H9 (cell line): ENCODE measurements around the gene MFAP3. TPM values are rescaled to one million over a fixed set of nuclear protein-coding genes. Genes with fewer than 3 reads are reported as not detected.

Experiments used
- DNase-seq: peaks from one replicate; pipeline ENCODE4 v3.0.0-alpha.2; 2017
- H2AFZ ChIP-seq: one replicate; pipeline ENCODE4 v1.6.1; 2013; ENCODE audit warnings: mild to moderate bottlenecking, low read length, control low read depth, moderate library complexity
- H2AK5ac ChIP-seq: 2 replicates; pipeline ENCODE4 v1.6.1; 2013; ENCODE audit warnings: low read length, control low read depth, mixed read lengths; ENCODE audit not compliant: insufficient read length
- H2BK120ac ChIP-seq: one replicate; pipeline ENCODE4 v1.6.1; 2013; ENCODE audit warnings: low read depth, mild to moderate bottlenecking, low read length, control low read depth, inconsistent platforms; ENCODE audit not compliant: poor library complexity, severe bottlenecking
- H2BK12ac ChIP-seq: 2 replicates; pipeline ENCODE4 v1.6.1; 2013; ENCODE audit warnings: low read length, control low read depth, mixed read lengths, low read depth; ENCODE audit not compliant: insufficient read length
- H2BK15ac ChIP-seq: 2 replicates; pipeline ENCODE4 v1.6.1; 2013; ENCODE audit warnings: low read depth, low read length, control low read depth
- H2BK20ac ChIP-seq: one replicate; pipeline ENCODE4 v1.6.1; 2013; ENCODE audit warnings: low read depth, mild to moderate bottlenecking, low read length, control low read depth, inconsistent platforms; ENCODE audit not compliant: poor library complexity, severe bottlenecking
- H2BK5ac ChIP-seq: 2 replicates; pipeline ENCODE4 v1.6.1; 2013; ENCODE audit warnings: low read length, control low read depth, mixed read lengths; ENCODE audit not compliant: insufficient read length
- H3K14ac ChIP-seq: 2 replicates; pipeline ENCODE4 v1.6.1; 2013; ENCODE audit warnings: low read length, control low read depth; ENCODE audit not compliant: insufficient read depth
- H3K18ac ChIP-seq: 2 replicates; pipeline ENCODE4 v1.6.1; 2013; ENCODE audit warnings: low read depth, mild to moderate bottlenecking, mixed read lengths, low read length, control low read depth; ENCODE audit not compliant: insufficient read length
- H3K23ac ChIP-seq: 2 replicates; pipeline ENCODE4 v1.6.1; 2013; ENCODE audit warnings: low read length, control low read depth, mixed read lengths, low read depth; ENCODE audit not compliant: insufficient read length
- H3K23me2 ChIP-seq: 2 replicates; pipeline ENCODE4 v1.6.1; 2013; ENCODE audit warnings: low read depth, mild to moderate bottlenecking, mixed read lengths, low read length, control low read depth; ENCODE audit not compliant: insufficient read length, poor library complexity, severe bottlenecking
- H3K27ac ChIP-seq: 2 replicates; pipeline ENCODE4 v1.5.1; 2013; ENCODE audit warnings: low read length, control low read depth, mixed read lengths, low read depth; ENCODE audit not compliant: insufficient read length
- H3K27me3 ChIP-seq: 2 replicates; pipeline ENCODE4 v1.6.1; 2013; ENCODE audit warnings: low read length, control low read depth, inconsistent platforms; ENCODE audit not compliant: insufficient read depth
- H3K4ac ChIP-seq: 2 replicates; pipeline ENCODE4 v1.6.1; 2013; ENCODE audit warnings: low read depth, mild to moderate bottlenecking, control low read depth, inconsistent platforms, low read length, moderate library complexity
- H3K4me1 ChIP-seq: 2 replicates; pipeline ENCODE4 v1.6.1; 2013; ENCODE audit warnings: low read length, control low read depth, inconsistent platforms; ENCODE audit not compliant: insufficient read depth
- H3K4me2 ChIP-seq: 2 replicates; pipeline ENCODE4 v1.6.1; 2013; ENCODE audit warnings: low read length, control low read depth, mixed read lengths; ENCODE audit not compliant: insufficient read length, insufficient read depth
- H3K56ac ChIP-seq: 2 replicates; pipeline ENCODE4 v1.6.1; 2013; ENCODE audit warnings: low read depth, mild to moderate bottlenecking, mixed read lengths, low read length, control low read depth; ENCODE audit not compliant: insufficient read length
- H3K79me1 ChIP-seq: 2 replicates; pipeline ENCODE4 v1.6.1; 2013; ENCODE audit warnings: low read depth, mild to moderate bottlenecking, moderate library complexity, low read length, control low read depth, inconsistent platforms; ENCODE audit not compliant: insufficient read depth, poor library complexity, severe bottlenecking
- H3K79me2 ChIP-seq: 2 replicates; pipeline ENCODE4 v1.6.1; 2013; ENCODE audit warnings: low read length, control low read depth, inconsistent platforms; ENCODE audit not compliant: insufficient read depth
- H3K9ac ChIP-seq: 2 replicates; pipeline ENCODE4 v1.6.1; 2013; ENCODE audit warnings: low read length, control low read depth, mixed read lengths; ENCODE audit not compliant: insufficient read length; ENCODE audit errors: extremely low read depth
- H3K9me3 ChIP-seq: one replicate; pipeline ENCODE4 v1.6.1; 2013; ENCODE audit warnings: low read depth, low read length, inconsistent platforms; ENCODE audit not compliant: control insufficient read depth
- H3T11ph ChIP-seq: one replicate; pipeline ENCODE4 v1.6.1; 2013; ENCODE audit warnings: mild to moderate bottlenecking, low read length, control low read depth, inconsistent platforms
- H4K20me1 ChIP-seq: one replicate; pipeline ENCODE4 v1.6.1; 2013; ENCODE audit not compliant: control insufficient read depth, insufficient read length, insufficient read depth
- H4K5ac ChIP-seq: 2 replicates; pipeline ENCODE4 v1.6.1; 2013; ENCODE audit warnings: low read depth, mild to moderate bottlenecking, mixed read lengths, low read length, control low read depth; ENCODE audit not compliant: insufficient read length
- H4K8ac ChIP-seq: replicated peaks from 2 replicates; pipeline ENCODE4 v1.6.1; 2013; ENCODE audit warnings: low read length, control low read depth, mixed read lengths, low read depth; ENCODE audit not compliant: insufficient read length
- H4K91ac ChIP-seq: 2 replicates; pipeline ENCODE4 v1.6.1; 2013; ENCODE audit warnings: low read depth, mild to moderate bottlenecking, moderate library complexity, mixed read lengths, low read length, control low read depth; ENCODE audit not compliant: insufficient read length
- H3K27ac Mint-ChIP-seq, 3 experiments: 2 replicates in 2 of 3; 3 replicates in 1 of 3; pipeline ENCODE4 v1.8.0; 2020 to 2021; ENCODE audit warnings: mixed read lengths in 3 of 3, mild to moderate bottlenecking in 1 of 3, moderate library complexity in 1 of 3
- H3K27me3 Mint-ChIP-seq: 2 replicates; pipeline ENCODE4 v1.8.0; 2021; ENCODE audit warnings: low read depth, mild to moderate bottlenecking, moderate library complexity, mixed read lengths
- H3K36me3 Mint-ChIP-seq, 3 experiments: 2 replicates in 2 of 3; 3 replicates in 1 of 3; pipeline ENCODE4 v1.8.0; 2020 to 2021; ENCODE audit warnings: low read depth in 3 of 3, mixed read lengths in 3 of 3; ENCODE audit not compliant: insufficient read depth in 1 of 3
- H3K4me1 Mint-ChIP-seq, 2 experiments: 2 replicates each; pipeline ENCODE4 v1.8.0; 2020; ENCODE audit warnings: mixed read lengths in 2 of 2
- H3K4me3 Mint-ChIP-seq, 2 experiments: 2 replicates in 1 of 2; 3 replicates in 1 of 2; pipeline ENCODE4 v1.8.0; 2020 to 2021; ENCODE audit warnings: mild to moderate bottlenecking in 2 of 2, mixed read lengths in 2 of 2, moderate library complexity in 1 of 2
- H3K9me3 Mint-ChIP-seq, 2 experiments: 2 replicates in 1 of 2; 3 replicates in 1 of 2; pipeline ENCODE4 v1.8.0; 2020; ENCODE audit warnings: mild to moderate bottlenecking in 2 of 2, mixed read lengths in 2 of 2, moderate library complexity in 1 of 2
- WGBS: extraction: QIAGEN DNeasy Blood & Tissue Kit; methylation state at CpG from one replicate; pipeline ENCODE4 v1.1.7; 2013; ENCODE audit warnings: missing lambda C conversion rate, low lambda C conversion rate, mixed read lengths; ENCODE audit not compliant: insufficient read length; ENCODE audit errors: extremely low coverage; 5-methylcytosine and 5-hydroxymethylcytosine counted together
- total RNA-seq: library from RNA; stranded (reverse); gene quantifications from 2 replicates; pipeline ENCODE4 v1.2.1, GENCODE V29; 2021
- TF ChIP-seq, protein P1 (sequence below): fragments of 200-600 bp; sonication (generic); conservative IDR thresholded peaks from 3 replicates; pipeline ENCODE4 v1.8.0; 2021; ENCODE audit warnings: antibody characterized with exemption, mild to moderate bottlenecking

MFAP3 gene
- total RNA-seq, 1 experiment from 2014 or later: 24.5 TPM

GRCh38 chr5:154095904-154096303, 57.1 kb downstream of the MFAP3 start:
- H2AFZ ChIP-seq: no peak overlapping the region
- no peak overlapping the region for H3K18ac ChIP-seq
- H3K79me2 ChIP-seq: no peaks in the 10 kb centered on the region
- H3T11ph ChIP-seq: no peak overlapping the region
- no peak overlapping the region for H3K4ac ChIP-seq
- no peak overlapping the region for H3K27ac ChIP-seq
- no peaks in the 10 kb centered on the region for H3K23me2 ChIP-seq
- H2BK20ac ChIP-seq: no peak overlapping the region
- peaks cover 2% of the 10 kb centered on the region for H3K4me1 ChIP-seq
- H3K9ac ChIP-seq: no peak overlapping the region
- no peak overlapping the region for H2BK15ac ChIP-seq
- H3K4me2 ChIP-seq: no peak overlapping the region
- H3K14ac ChIP-seq: no peak overlapping the region
- H2BK5ac ChIP-seq: no peak overlapping the region
- no peak overlapping the region for H2AK5ac ChIP-seq
- no peaks in the 10 kb centered on the region for H3K27me3 ChIP-seq
- H3K9me3 Mint-ChIP-seq: no peaks in the 10 kb centered on the region
- H2BK120ac ChIP-seq: no peak overlapping the region
- H3K27ac Mint-ChIP-seq: 0 out of 7 replicates have a peak overlapping the region, but pooled peaks of 1 of the 3 experiments have one; percentile 37
- H4K5ac ChIP-seq: no peak overlapping the region
- peaks cover 22 to 23% of the 10 kb centered on the region in 2 experiments for H3K4me1 Mint-ChIP-seq
- TF ChIP-seq, protein P1, sequence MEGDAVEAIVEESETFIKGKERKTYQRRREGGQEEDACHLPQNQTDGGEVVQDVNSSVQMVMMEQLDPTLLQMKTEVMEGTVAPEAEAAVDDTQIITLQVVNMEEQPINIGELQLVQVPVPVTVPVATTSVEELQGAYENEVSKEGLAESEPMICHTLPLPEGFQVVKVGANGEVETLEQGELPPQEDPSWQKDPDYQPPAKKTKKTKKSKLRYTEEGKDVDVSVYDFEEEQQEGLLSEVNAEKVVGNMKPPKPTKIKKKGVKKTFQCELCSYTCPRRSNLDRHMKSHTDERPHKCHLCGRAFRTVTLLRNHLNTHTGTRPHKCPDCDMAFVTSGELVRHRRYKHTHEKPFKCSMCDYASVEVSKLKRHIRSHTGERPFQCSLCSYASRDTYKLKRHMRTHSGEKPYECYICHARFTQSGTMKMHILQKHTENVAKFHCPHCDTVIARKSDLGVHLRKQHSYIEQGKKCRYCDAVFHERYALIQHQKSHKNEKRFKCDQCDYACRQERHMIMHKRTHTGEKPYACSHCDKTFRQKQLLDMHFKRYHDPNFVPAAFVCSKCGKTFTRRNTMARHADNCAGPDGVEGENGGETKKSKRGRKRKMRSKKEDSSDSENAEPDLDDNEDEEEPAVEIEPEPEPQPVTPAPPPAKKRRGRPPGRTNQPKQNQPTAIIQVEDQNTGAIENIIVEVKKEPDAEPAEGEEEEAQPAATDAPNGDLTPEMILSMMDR: no peak
- no peak overlapping the region for H3K56ac ChIP-seq
- no CpG with 5 or more reads among the region's 7 CpGs for WGBS
- H4K91ac ChIP-seq: no peak overlapping the region
- DNase-seq: no peak
- H3K9me3 ChIP-seq: no peaks in the 10 kb centered on the region
- no peaks in the 10 kb centered on the region for H4K20me1 ChIP-seq
- H3K27me3 Mint-ChIP-seq: peaks cover 12% of the 10 kb centered on the region
- no peaks in the 10 kb centered on the region for H3K79me1 ChIP-seq
- H3K36me3 Mint-ChIP-seq: no peaks in the 10 kb centered on the region
- no peak overlapping the region for H3K23ac ChIP-seq
- no peak overlapping the region for H4K8ac ChIP-seq
- H2BK12ac ChIP-seq: no peak overlapping the region
- H3K4me3 Mint-ChIP-seq: no peak overlapping the region
